GM13976 (cell line): ENCODE data around the gene JAKMIP2.

Experiments used
- DNase-seq: peaks from one replicate; pipeline ENCODE4 v3.0.0; 2012; ENCODE audit warnings: low spot score
- CTCF ChIP-seq: IDR thresholded peaks from 2 replicates; pipeline ENCODE4 v1.5.1; 2012; ENCODE audit warnings: borderline replicate concordance, mild to moderate bottlenecking; ENCODE audit not compliant: insufficient read depth; ENCODE audit errors: extremely low read depth, missing control alignments, control extremely low read depth
- in situ Hi-C: fragments of 300-500 bp; cut with MboI; formaldehyde crosslinking; loops from one replicate; pipeline ENCODE4 v1.12.0; 2022; ENCODE audit warnings: low sequenced_read_pairs, mixed read lengths, inconsistent platforms; ENCODE audit not compliant: unreplicated experiment

The JAKMIP2 gene

GRCh38 chr5:147693233-147693632 lies 89.3 kb downstream of the JAKMIP2 start:
- in situ Hi-C loops = no loop called here
- no peak for DNase-seq
- TF ChIP-seq CTCF = no peak

GRCh38 chr5:147691130-147691529 lies 91.4 kb downstream of the JAKMIP2 start:
- in situ Hi-C loops = no loop called here
- no peak for TF ChIP-seq CTCF
- DNase-seq = no peak

GRCh38 chr5:147690595-147690994 lies 91.9 kb downstream of the JAKMIP2 start:
- no peak for DNase-seq
- in situ Hi-C loops = no loop called here
- TF ChIP-seq CTCF = no peak

GRCh38 chr5:147689426-147689825 lies 93.1 kb downstream of the JAKMIP2 start:
- no peak for TF ChIP-seq CTCF
- DNase-seq = no peak
- in situ Hi-C loops = no loop called here

- no peak for TF ChIP-seq CTCF
- no peak for DNase-seq
- in situ Hi-C loops = no loop called here
Measured at GRCh38 chr5:147688656-147689356, 93.7 kb downstream of the JAKMIP2 start.

GRCh38 chr5:147687118-147687517 lies 95.4 kb downstream of the JAKMIP2 start:
- in situ Hi-C loops = no loop called here
- TF ChIP-seq CTCF = no peak
- DNase-seq = no peak
